HG02623 (cell line): ENCODE data around the gene BAZ2A.
"Not testable (repeated sequence)": the region's sequence is repeated elsewhere in the genome, so short reads cannot be mapped to it uniquely, and the experiment has no call there.

Experiments
- ATAC-seq: cut with Tn5 transposase; IDR thresholded peaks from one replicate; pipeline ENCODE4 v1.9.1; 2021; ENCODE audit warnings: moderate library complexity; ENCODE audit not compliant: unreplicated experiment

Gene BAZ2A

GRCh38 chr12:56599797-56600196, 30.3 kb downstream of the BAZ2A start:
- ATAC-seq: no peak

DNA sequence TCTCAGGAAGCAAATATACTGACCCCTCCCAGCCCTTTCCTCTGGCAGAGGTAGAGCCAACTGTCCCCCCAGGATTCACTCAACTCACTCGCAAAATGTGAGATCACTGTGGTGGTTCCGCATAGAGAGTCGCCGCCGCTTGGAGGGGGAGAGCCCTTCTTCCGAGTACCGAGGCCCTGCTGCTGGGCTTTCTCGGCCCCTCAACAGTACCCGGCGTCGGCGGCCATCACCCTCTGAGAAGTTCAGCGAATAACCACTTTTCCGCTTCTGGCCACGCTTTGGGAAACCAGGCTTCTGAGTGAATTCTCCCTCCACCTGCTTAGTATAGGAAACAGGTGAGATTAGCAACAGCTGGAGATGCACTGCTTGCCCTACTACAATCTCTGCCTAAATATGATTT, 31.1 kb downstream of the BAZ2A start:
- ATAC-seq: no peak

GRCh38 chr12:56596815-56597214, 33.3 kb downstream of the BAZ2A start:
- ATAC-seq: no peak

DNA sequence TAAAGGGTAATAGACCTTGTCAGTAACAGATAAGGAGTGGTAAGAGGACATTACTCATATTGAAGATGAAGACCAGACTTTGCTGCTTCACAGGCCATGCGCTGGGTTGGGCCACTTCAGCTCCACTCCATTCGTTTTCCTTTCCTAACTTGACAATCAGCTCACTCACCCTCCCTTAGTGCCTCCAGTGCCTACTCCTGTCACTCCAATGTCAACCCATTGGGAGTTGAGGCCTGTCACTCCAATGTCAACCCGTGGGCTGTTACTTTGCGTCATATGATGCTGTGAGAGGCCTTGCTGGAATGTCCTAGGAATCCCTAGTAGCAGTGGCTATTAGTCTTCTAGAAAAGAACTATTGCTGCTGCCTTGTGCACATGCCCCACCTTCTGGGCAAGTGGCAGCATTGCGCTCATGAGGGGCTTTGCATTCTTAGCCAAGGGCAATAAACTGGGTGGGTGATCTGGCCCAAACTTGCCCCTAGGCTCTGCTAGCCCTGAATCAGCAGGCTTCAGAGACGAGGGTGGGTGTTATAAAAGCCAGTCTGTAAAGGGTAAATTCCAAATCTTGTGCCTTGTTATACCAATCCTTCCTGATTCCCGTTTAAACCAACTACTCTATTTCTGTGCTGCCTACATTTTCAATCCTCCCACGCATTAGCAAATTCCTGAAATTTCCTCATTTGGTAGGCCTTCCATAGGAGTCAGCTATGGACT, 36.1 kb downstream of the BAZ2A start:
- no peak for ATAC-seq

- no peak for ATAC-seq
Observed at GRCh38 chr12:56591961-56592360, 38.2 kb downstream of the BAZ2A start.

DNA sequence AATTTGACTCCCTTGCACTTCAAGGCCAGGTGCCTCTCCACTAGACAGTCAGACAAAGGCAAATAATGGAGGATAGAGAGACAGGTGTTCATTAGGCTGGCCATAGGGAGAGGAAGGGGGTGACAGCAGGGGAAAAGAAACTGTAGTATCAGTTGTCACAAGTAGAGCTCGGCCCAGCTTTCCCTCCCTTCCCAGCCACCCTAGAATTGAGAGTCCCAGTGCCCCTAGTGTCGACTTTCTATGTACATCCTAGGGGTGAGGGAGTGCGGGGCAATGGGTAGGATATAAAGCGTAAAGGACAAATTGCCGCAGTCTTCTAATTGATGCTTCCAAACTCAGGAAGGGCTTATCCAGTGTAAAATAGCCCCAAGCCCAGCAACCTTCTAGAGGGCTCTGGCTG, 39.0 kb downstream of the BAZ2A start:
- ATAC-seq: no peak

DNA sequence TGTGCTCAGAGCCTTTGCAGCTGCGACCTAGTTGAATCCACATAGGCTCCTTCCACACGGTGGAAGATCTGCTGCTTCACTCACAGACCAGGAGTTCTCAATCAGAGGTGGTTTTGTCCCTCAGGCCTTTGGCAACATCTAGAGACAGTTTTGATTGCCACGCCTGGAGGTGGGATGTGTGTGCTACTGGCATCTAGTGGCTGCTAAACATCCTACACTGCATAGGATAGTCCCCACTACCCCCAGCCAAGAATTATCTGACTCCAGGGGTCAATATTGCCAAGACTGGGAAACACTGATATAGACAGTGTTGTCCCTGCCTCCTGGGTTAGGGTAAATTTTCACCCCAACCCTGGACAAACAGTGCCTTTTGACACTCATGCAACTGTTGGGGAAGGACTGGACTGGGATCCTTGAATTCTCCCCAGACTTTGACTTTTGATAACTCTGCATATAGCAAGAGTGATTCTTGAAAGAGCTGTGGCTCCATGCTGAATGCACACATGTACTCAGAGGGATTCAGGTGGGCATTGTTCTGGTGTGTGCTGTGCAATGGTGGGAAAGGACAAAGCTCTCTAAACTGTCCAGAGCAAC, 39.8 kb downstream of the BAZ2A start:
- no peak for ATAC-seq

GRCh38 chr12:56589783-56590182, 40.3 kb downstream of the BAZ2A start:
- ATAC-seq: no peak

DNA sequence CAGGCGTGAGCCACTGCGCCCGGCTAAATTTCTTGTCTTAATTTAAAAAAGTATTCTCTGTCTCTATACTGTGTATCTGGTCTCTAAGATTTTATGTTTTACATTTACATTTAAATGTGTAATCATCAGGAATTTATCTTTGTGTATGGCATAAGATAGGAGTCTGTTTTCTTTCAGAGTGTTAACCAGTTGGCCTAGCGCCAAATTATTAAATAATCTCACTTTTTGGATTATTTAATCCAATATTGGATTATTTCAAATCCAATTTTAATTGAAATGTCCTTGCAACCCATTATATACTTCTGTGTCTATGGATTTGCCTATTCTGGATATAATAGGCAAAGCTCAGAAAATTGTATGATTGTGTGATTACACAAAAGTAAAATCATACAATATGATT, 45.0 kb downstream of the BAZ2A start:
- ATAC-seq: no peak

- no peak for ATAC-seq
Observed at GRCh38 chr12:56581418-56582145, 48.5 kb downstream of the BAZ2A start.

DNA sequence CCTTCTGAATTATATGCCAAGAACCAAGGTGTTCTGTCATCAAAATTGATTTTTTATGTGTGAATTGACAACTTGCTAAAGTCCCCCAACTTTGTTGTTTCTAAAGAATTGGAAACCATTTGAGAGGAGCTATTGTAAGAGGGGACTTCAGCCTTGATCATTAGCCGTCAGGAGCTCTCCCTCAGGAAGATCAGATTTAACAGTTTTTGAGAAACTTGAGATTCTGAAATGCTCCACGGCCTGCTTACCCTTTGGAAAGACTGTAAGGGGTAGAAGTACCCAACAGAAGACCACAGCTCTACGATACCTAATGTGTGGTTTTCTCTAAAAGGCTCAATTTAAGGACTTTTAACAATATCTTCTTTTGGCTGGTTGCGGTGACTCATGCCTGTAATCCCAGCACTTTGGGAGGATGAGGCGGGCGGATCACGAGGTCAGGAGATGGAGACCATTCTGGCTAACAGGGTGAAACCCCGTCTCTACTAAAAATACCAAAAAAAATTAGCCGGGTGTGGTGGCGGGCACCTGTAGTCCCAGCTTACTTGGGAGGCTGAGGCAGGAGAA, 51.1 kb downstream of the BAZ2A start:
- ATAC-seq: no peak

DNA sequence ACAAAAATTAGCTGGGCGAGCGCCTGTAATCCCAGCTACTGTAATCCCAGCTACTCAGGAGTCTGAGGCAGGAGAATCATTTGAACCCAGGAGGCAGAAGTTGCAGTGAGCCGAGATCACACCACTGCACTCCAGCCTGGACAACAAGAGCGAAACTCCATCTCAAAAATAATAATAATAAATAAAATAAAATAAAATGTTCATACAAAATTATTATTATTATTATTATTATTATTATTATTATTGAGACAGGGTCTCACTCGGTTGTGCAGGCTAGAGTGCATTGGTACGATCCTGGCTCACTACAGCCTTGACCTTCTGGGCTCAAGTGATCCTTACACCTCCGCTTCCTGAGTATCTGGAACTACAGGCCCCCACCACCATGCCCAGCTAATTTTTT, 52.9 kb downstream of the BAZ2A start:
- ATAC-seq: not testable (repeated sequence)

- no peak for ATAC-seq
Observed at GRCh38 chr12:56574210-56574609, 55.9 kb downstream of the BAZ2A start.

- ATAC-seq: no peak
Observed at GRCh38 chr12:56572288-56572687, 57.8 kb downstream of the BAZ2A start.

GRCh38 chr12:56571121-56571520, 59.0 kb downstream of the BAZ2A start:
- ATAC-seq: no peak

GRCh38 chr12:56568146-56568545, 62.0 kb downstream of the BAZ2A start:
- ATAC-seq: no peak

DNA sequence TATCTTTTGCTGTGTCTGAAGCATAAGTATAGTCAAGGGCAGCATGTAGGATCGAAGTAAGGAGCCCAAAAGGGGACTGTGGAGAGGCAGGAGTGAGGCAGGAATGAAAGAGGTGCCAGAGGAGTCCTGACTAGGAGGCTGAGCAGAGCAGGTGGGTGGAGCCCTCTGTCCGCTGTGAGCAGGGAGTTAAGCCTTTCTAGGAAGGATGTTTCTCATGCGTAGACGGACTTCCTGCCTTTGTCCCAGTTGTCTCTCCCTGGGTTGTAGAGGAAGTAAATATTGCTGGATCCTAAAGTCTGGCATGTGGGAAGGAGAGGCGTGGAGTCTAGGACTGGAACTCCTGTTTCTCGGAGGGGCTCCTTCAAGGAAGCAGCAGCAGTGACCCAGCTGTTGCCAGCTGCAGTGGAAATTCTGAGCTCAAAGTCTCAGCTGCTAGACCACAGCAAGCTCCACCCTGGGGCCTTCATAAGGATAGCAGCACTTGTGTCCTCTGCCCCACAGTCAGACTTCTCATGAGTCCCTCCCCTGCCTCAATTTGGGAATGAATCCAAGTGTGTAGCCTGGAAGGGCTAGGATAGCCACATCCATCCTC, 64.5 kb downstream of the BAZ2A start:
- ATAC-seq: peak; percentile 66

- no peak for ATAC-seq
Observed at GRCh38 chr12:56551070-56551469, 79.1 kb downstream of the BAZ2A start.

DNA sequence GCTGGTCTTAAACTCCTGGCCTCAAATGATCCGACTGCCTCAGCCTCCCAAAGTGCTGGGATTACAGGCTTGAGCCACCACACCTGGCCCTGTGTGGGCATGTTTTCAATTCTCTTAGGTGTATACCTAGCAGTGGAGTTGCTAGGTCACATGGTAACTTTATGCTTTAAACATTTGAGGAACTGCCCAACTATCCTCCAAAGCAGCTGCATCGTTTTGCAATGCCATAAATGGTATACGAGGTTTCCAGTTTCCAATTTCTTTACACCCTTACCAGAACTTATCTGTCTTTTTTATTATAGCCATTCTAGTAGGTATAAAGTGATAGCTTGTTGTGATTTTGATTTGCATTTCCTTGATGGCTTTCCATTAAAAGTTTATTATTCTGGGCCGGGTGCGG, 83.4 kb downstream of the BAZ2A start:
- no peak for ATAC-seq
